ENCODE results near the gene GBE1.

Gene GBE1

GRCh38 chr3:81713031-81713430 is 48.4 kb downstream of the GBE1 start:
- H3K4me3 ChIP-seq (ENCODE audit: low read depth, low read length), result no peak overlapping the region
- TF ChIP-seq CTCF (IDR thresholded peaks at IDR 0.05; ENCODE audit: low read depth, low read length), result no peak
- in situ Hi-C loops (cut with HindIII; ENCODE audit: low sequenced_read_pairs), result no loop called here
- DNase-seq (ENCODE audit: low read depth, low spot score), result no peak

- in situ Hi-C loops (cut with HindIII; ENCODE audit: low sequenced_read_pairs), result no loop called here
- no peak overlapping the region for H3K4me3 ChIP-seq (ENCODE audit: low read depth, low read length)
- TF ChIP-seq CTCF (IDR thresholded peaks at IDR 0.05; ENCODE audit: low read depth, low read length), result no peak
- DNase-seq (ENCODE audit: low read depth, low spot score), result no peak
Measured at GRCh38 chr3:81709606-81710005, 51.8 kb downstream of the GBE1 start.

GRCh38 chr3:81707996-81708395 is 53.4 kb downstream of the GBE1 start:
- H3K4me3 ChIP-seq (ENCODE audit: low read depth, low read length), result no peak overlapping the region
- DNase-seq (ENCODE audit: low read depth, low spot score), result no peak
- in situ Hi-C loops (cut with HindIII; ENCODE audit: low sequenced_read_pairs), result no loop called here
- TF ChIP-seq CTCF (IDR thresholded peaks at IDR 0.05; ENCODE audit: low read depth, low read length), result no peak

GRCh38 chr3:81702126-81702525 is 59.3 kb downstream of the GBE1 start:
- no peak for TF ChIP-seq CTCF (IDR thresholded peaks at IDR 0.05; ENCODE audit: low read depth, low read length)
- H3K4me3 ChIP-seq (ENCODE audit: low read depth, low read length), result no peak overlapping the region
- in situ Hi-C loops (cut with HindIII; ENCODE audit: low sequenced_read_pairs), result no loop called here
- DNase-seq (ENCODE audit: low read depth, low spot score), result no peak

- TF ChIP-seq CTCF (IDR thresholded peaks at IDR 0.05; ENCODE audit: low read depth, low read length), result no peak
- in situ Hi-C loops (cut with HindIII; ENCODE audit: low sequenced_read_pairs), result no loop called here
- no peak for DNase-seq (ENCODE audit: low read depth, low spot score)
- no peak overlapping the region for H3K4me3 ChIP-seq (ENCODE audit: low read depth, low read length)
Measured at GRCh38 chr3:81699536-81700320, 61.7 kb downstream of the GBE1 start.

- H3K4me3 ChIP-seq (ENCODE audit: low read depth, low read length), result no peak overlapping the region
- TF ChIP-seq CTCF (IDR thresholded peaks at IDR 0.05; ENCODE audit: low read depth, low read length), result no peak
- DNase-seq (ENCODE audit: low read depth, low spot score), result no peak
- in situ Hi-C loops (cut with HindIII; ENCODE audit: low sequenced_read_pairs), result no loop called here
Measured at GRCh38 chr3:81696090-81696489, 65.4 kb downstream of the GBE1 start.
